Measurements from ENCODE around the gene HOXC10. TPM values are rescaled to one million over a fixed set of nuclear protein-coding genes. Genes with fewer than 3 reads are reported as not detected.

Gene HOXC10
- total and polyA plus RNA-seq, 10 of the 15 experiments (the other 5 are each of a cell fraction or from before 2014, with no cell fraction given) = 0.59 TPM; not detected in 9

DNA sequence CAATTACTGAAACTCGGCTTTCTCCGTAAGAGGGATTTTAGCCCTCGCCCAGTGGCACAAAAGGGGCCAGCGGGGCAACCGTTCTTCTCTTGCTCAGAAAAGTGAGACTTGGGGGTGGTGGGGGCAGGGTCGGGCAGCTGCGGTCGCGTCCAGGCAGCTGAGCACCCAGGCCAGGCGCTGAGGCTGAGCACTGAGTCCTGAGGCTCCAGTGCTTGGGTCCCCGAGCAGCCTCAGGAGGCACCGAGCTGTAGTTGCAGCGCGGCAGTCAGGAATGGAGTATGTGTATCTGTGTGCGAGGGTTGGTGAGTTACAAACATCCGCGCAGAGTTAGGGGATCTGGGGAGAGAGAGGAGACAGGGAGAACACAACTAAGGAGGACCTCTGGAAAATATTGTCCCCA lies 39.2 kb downstream of the HOXC10 start:
- Histone ChIP-seq H3K4me1 (ENCODE audit: control insufficient read depth, insufficient read depth, low read length) (peaks cover 16% of the 10 kb centered on the region), H3K79me2 (ENCODE audit: control insufficient read depth, insufficient read depth, low read length) (no peaks in the 10 kb centered on the region), H3K27ac (ENCODE audit: control insufficient read depth, insufficient read depth) (no peak overlapping the region), H3K27me3 (replicated peaks in 1 of 2; ENCODE audit: control insufficient read depth in 2 of 2, insufficient read depth in 2 of 2, low read length in 1 of 2) (peaks cover 5 to 10% of the 10 kb centered on the region in 2 experiments), H4K20me1 (ENCODE audit: control insufficient read depth, insufficient read depth) (no peaks in the 10 kb centered on the region), H3K4me3 (no peak overlapping the region), H3K9me3 (replicated peaks; ENCODE audit: control insufficient read depth, insufficient read depth, low read length) (no peaks in the 10 kb centered on the region), H2AFZ (ENCODE audit: control insufficient read depth, low read depth, low read length) (no peak overlapping the region), H3K36me3 (ENCODE audit: control insufficient read depth in 2 of 2, insufficient read depth in 2 of 2, low read length in 1 of 2) (no peaks in the 10 kb centered on the region), H3K9ac (ENCODE audit: control insufficient read depth, insufficient read depth, low read length) (no peak overlapping the region), H3K4me2 (ENCODE audit: control insufficient read depth, insufficient read depth) (no peak overlapping the region)
- POLR2A ChIA-PET = interaction anchor here (0.6 to 1.6 kb wide), 5 partner anchors 8 to 183 kb away, joined by 3 to 5 read pairs (median 3); no protein-coding TSS in a partner anchor
- FAIRE-seq (no peak), DNase-seq (ENCODE audit: low read depth, low spot score) (no peak), ATAC-seq (no peak)
- CTCF ChIA-PET = interaction anchor here (1.9 to 13.4 kb wide), 8 partner anchors 8 to 184 kb away, joined by 6 to 343 read pairs (median 18); partner anchors contain the start of genes HOXC10, HOXC4, HOXC5 and HOXC8
- BruUV-seq (replicated peaks) = no TSS peak
- intact Hi-C loops (cut with micrococcal nuclease; ENCODE audit: unreplicated experiment) (no loop called here), in situ Hi-C loops (cut with MboI) (loop anchor here (10.0 kb wide), 2 partner anchors 171 to 341 kb away; partner anchors contain the start of gene GPR84)
- SMC1A ChIA-PET (ENCODE audit: uncharacterized antibody, unreplicated experiment) = interaction anchor here (0.6 to 2.3 kb wide), 12 partner anchors 8 to 192 kb away, joined by 3 to 22 read pairs (median 5); partner anchors contain the start of genes HOXC4, HOXC5 and SMUG1
- WGBS (ENCODE audit: insufficient coverage, insufficient replicate concordance, low lambda C conversion rate, missing lambda C conversion rate) = 73% methylated on average over 17 of the region's 17 CpGs
- RAD21 ChIA-PET (ENCODE audit: unreplicated experiment) = interaction anchor here (1.5 to 1.6 kb wide), 2 partner anchors 15 to 17 kb away, joined by 5 read pairs; partner anchors contain the start of gene HOXC8
- no peak for TF ChIP-seq DPF2 (IDR thresholded peaks at IDR 0.05)
- TF ChIP-seq SMAD1 (IDR thresholded peaks at IDR 0.05; ENCODE audit: low read depth, partially characterized antibody) = no peak
- TF ChIP-seq, protein P1, sequence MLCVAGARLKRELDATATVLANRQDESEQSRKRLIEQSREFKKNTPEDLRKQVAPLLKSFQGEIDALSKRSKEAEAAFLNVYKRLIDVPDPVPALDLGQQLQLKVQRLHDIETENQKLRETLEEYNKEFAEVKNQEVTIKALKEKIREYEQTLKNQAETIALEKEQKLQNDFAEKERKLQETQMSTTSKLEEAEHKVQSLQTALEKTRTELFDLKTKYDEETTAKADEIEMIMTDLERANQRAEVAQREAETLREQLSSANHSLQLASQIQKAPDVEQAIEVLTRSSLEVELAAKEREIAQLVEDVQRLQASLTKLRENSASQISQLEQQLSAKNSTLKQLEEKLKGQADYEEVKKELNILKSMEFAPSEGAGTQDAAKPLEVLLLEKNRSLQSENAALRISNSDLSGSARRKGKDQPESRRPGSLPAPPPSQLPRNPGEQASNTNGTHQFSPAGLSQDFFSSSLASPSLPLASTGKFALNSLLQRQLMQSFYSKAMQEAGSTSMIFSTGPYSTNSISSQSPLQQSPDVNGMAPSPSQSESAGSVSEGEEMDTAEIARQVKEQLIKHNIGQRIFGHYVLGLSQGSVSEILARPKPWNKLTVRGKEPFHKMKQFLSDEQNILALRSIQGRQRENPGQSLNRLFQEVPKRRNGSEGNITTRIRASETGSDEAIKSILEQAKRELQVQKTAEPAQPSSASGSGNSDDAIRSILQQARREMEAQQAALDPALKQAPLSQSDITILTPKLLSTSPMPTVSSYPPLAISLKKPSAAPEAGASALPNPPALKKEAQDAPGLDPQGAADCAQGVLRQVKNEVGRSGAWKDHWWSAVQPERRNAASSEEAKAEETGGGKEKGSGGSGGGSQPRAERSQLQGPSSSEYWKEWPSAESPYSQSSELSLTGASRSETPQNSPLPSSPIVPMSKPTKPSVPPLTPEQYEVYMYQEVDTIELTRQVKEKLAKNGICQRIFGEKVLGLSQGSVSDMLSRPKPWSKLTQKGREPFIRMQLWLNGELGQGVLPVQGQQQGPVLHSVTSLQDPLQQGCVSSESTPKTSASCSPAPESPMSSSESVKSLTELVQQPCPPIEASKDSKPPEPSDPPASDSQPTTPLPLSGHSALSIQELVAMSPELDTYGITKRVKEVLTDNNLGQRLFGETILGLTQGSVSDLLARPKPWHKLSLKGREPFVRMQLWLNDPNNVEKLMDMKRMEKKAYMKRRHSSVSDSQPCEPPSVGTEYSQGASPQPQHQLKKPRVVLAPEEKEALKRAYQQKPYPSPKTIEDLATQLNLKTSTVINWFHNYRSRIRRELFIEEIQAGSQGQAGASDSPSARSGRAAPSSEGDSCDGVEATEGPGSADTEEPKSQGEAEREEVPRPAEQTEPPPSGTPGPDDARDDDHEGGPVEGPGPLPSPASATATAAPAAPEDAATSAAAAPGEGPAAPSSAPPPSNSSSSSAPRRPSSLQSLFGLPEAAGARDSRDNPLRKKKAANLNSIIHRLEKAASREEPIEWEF (IDR thresholded peaks at IDR 0.05; ENCODE audit: insufficient replicate concordance, low read depth, low read length) = no peak
- no peak for TF ChIP-seq HDAC2 (IDR thresholded peaks at IDR 0.05)
- no peak for TF ChIP-seq RFX5 (IDR thresholded peaks at IDR 0.05; ENCODE audit: low read depth, low read length)
- TF ChIP-seq, protein P2, sequence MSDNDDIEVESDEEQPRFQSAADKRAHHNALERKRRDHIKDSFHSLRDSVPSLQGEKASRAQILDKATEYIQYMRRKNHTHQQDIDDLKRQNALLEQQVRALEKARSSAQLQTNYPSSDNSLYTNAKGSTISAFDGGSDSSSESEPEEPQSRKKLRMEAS (IDR thresholded peaks at IDR 0.05; ENCODE audit: low read depth, low read length) = no peak
- TF ChIP-seq STAT3 (IDR thresholded peaks at IDR 0.05; ENCODE audit: low read depth, low read length) = no peak
- TF ChIP-seq, protein P3, sequence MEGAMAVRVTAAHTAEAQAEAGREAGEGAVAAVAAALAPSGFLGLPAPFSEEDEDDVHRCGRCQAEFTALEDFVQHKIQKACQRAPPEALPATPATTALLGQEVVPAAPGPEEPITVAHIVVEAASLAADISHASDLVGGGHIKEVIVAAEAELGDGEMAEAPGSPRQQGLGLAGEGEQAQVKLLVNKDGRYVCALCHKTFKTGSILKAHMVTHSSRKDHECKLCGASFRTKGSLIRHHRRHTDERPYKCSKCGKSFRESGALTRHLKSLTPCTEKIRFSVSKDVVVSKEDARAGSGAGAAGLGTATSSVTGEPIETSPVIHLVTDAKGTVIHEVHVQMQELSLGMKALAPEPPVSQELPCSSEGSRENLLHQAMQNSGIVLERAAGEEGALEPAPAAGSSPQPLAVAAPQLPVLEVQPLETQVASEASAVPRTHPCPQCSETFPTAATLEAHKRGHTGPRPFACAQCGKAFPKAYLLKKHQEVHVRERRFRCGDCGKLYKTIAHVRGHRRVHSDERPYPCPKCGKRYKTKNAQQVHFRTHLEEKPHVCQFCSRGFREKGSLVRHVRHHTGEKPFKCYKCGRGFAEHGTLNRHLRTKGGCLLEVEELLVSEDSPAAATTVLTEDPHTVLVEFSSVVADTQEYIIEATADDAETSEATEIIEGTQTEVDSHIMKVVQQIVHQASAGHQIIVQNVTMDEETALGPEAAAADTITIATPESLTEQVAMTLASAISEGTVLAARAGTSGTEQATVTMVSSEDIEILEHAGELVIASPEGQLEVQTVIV (IDR thresholded peaks at IDR 0.05; ENCODE audit: borderline replicate concordance, partially characterized antibody) = no peak
- TF ChIP-seq MEF2A (IDR thresholded peaks at IDR 0.05; ENCODE audit: insufficient read depth, low read depth, low read length) = no peak
- TF ChIP-seq, protein P4, sequence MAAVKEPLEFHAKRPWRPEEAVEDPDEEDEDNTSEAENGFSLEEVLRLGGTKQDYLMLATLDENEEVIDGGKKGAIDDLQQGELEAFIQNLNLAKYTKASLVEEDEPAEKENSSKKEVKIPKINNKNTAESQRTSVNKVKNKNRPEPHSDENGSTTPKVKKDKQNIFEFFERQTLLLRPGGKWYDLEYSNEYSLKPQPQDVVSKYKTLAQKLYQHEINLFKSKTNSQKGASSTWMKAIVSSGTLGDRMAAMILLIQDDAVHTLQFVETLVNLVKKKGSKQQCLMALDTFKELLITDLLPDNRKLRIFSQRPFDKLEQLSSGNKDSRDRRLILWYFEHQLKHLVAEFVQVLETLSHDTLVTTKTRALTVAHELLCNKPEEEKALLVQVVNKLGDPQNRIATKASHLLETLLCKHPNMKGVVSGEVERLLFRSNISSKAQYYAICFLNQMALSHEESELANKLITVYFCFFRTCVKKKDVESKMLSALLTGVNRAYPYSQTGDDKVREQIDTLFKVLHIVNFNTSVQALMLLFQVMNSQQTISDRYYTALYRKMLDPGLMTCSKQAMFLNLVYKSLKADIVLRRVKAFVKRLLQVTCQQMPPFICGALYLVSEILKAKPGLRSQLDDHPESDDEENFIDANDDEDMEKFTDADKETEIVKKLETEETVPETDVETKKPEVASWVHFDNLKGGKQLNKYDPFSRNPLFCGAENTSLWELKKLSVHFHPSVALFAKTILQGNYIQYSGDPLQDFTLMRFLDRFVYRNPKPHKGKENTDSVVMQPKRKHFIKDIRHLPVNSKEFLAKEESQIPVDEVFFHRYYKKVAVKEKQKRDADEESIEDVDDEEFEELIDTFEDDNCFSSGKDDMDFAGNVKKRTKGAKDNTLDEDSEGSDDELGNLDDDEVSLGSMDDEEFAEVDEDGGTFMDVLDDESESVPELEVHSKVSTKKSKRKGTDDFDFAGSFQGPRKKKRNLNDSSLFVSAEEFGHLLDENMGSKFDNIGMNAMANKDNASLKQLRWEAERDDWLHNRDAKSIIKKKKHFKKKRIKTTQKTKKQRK (IDR thresholded peaks at IDR 0.05; ENCODE audit: low read depth, low read length) = no peak
- no peak for TF ChIP-seq CHD4 (IDR thresholded peaks at IDR 0.05)
